Measurements from ENCODE around the gene TNPO1. TPM values are rescaled to one million over a fixed set of nuclear protein-coding genes. Genes with fewer than 3 reads are reported as not detected.

TNPO1 gene
- total and polyA plus RNA-seq, 2 of the 8 experiments (the other 6 are each of a cell fraction or from before 2014, with no cell fraction given): 38.5 to 211 TPM

DNA sequence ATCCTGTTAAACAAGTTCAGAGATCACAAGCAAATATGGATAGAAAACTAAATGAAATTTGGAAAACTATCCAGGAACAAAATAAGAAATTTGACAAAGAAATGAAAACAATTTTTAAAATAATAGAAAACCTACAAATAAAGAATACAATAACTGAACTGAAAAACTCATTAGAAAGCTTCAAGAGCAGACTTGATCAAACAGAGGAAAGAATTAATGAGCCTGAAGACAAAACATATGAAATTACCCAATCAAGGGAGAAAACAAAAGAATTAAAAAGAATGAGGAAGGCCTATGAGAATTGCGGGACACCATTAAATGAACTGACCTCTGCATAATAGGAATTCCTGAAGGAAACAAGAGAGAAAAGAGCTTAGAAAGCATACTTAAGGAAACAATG, 39.8 kb upstream of the TNPO1 start (continued):
- no peak for TF ChIP-seq SRF (IDR thresholded peaks at IDR 0.05; ENCODE audit: low read depth, low read length)
- TF ChIP-seq, protein P1, sequence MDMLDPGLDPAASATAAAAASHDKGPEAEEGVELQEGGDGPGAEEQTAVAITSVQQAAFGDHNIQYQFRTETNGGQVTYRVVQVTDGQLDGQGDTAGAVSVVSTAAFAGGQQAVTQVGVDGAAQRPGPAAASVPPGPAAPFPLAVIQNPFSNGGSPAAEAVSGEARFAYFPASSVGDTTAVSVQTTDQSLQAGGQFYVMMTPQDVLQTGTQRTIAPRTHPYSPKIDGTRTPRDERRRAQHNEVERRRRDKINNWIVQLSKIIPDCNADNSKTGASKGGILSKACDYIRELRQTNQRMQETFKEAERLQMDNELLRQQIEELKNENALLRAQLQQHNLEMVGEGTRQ (IDR thresholded peaks at IDR 0.05; ENCODE audit: low read length): no peak
- no peak for TF ChIP-seq EZH2 (IDR thresholded peaks at IDR 0.05; ENCODE audit: low read depth, low read length, severe bottlenecking)
- no peak for TF ChIP-seq FOSL1 (IDR thresholded peaks at IDR 0.05; ENCODE audit: insufficient read depth, low read depth, low read length)
- no peak for TF ChIP-seq CBX8 (IDR thresholded peaks at IDR 0.05; ENCODE audit: borderline replicate concordance, low read depth, low read length)

Data from H1 (cell line).